HG02970 (cell line): Measurements from ENCODE around the gene KIF25.

ENCODE experiments used
- ATAC-seq: cut with Tn5 transposase; IDR thresholded peaks from one replicate; pipeline ENCODE4 v1.9.1; 2021; ENCODE audit warnings: mild to moderate bottlenecking, moderate library complexity, moderate number of reproducible peaks; ENCODE audit not compliant: unreplicated experiment, low FRiP score

The KIF25 gene

DNA sequence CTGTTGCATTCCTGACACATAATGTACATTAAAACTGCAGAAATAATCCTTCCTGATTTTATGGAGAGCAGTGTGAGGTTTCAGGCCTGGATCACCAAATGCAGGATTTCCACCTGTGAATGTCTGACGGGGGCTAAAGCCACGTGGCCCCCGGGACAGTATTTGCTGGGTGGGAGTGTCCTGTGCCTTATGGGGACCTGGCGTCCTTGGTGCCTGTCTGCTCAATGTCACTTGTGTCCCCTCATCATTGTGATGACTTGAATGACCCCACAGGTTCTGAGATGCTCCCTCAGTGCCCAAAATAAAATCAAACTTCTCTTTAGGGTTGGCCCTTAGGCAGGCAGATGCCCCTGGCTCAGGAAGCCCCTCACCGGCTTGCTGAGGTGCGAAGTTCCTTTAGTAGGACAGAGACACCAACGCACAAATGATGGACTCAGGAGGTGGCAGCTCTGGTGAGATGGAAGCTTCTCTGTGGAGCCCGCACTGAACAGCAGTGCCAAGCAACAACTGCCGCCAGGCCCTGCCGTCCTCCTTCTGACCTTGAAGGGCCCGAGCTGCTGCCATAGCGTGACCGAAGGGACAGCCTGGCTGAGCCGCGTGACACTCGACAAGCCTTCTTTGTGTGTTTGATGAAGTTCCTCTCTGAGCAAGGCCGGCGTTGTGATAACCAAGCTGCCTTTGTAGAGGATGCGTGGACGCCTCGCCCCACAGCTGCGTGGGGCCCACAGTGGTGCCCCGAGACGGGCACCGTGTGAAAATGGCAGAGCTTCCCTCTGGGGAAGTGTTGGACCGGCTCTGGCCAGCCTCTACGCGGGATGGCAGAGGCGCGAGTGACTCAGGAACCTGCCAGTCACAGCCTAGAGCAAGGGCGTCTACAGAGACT, 50.6 kb downstream of the KIF25 start:
- no peak for ATAC-seq

DNA sequence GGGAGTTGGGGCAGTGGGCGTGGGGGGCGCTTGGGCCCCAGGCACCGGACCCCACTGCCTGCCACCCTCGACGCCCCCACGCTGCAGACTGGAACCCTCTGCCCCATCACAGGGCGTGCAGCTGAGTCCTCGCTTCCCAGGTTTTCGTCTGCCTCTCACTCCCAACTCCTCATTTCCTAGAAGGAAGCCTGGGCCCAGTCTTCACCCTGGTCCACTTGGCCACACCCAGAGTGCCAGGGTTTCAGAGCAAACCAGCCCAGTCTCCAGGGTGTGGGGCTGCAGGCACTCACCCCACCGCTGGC, 51.2 kb downstream of the KIF25 start:
- ATAC-seq = no peak

DNA sequence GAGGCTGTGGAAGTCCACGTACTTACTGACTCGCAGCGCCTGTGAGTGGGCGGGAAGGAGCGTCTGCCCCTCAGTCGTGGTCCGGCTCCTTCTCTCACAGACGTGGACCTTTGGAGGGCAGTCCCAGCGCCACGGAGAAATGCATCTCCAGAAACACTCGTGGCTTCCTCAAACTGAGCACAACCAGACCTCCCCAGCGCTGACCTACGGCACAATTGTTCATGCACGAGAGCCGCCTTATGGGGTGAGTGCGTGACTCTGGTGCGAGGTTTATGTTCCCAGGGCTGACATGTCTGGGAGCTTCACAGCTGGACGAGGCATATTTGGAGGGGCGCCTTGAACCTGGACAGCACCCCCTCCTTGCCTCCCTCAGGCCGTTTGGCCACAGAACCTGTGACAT, 51.8 kb downstream of the KIF25 start:
- no peak for ATAC-seq

DNA sequence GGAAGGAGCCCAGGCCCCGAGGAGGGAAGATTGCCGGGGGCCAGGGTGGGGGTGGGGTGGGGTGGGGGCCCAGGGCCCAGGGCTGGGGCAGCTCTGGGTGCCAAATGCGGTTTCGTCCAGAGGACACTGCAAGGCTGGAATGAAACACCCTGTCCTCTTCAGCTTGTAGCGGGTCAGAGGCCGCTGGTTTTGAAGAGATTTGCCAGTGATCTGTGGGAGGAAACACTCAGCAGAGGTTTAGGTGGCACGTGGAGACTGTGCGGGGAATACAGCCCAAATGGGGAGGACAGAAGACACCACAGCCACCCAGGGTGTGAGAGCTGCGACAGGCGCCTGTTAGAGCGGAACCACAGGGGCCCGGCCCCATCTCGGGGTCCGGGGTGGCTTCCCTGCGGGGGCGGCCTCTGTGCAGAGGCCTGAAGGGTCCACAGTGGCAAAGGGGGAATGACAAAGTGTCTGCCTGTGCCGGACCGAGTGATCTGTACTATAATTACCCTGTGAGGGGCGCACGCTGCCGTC, 52.3 kb downstream of the KIF25 start:
- ATAC-seq = no peak

DNA sequence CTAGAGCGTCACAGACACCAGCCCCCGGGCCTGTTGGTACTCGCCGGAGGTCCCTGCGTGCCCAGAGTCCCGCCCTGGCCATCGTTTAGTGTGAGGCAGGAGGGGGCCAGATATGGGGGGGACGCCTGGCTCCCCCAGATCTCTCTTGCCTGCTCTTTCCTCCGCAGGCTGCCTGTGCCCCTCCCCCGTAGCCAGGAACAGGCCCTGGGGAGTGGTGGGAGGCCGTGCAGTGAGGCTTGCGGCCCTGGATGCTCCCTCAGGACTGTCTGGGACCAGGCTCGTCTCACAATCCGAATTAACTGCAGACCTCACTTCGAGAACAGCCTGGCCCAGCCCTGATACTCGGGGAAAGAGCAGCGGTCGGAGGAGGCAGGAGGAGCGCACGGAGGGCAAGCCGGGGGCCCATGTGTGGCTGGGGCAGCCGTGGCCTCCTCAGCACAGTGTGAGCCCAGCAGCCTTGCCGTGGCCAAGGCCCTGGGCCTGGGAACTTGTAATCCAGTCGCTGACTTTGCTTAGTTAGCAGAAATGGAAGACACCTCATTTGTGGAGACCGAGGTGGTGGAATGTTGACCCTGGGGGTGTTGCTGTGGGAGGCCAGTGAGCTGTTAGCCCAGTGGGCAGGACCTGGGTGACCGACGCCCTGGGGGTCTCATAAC, 52.9 kb downstream of the KIF25 start:
- ATAC-seq = no peak

DNA sequence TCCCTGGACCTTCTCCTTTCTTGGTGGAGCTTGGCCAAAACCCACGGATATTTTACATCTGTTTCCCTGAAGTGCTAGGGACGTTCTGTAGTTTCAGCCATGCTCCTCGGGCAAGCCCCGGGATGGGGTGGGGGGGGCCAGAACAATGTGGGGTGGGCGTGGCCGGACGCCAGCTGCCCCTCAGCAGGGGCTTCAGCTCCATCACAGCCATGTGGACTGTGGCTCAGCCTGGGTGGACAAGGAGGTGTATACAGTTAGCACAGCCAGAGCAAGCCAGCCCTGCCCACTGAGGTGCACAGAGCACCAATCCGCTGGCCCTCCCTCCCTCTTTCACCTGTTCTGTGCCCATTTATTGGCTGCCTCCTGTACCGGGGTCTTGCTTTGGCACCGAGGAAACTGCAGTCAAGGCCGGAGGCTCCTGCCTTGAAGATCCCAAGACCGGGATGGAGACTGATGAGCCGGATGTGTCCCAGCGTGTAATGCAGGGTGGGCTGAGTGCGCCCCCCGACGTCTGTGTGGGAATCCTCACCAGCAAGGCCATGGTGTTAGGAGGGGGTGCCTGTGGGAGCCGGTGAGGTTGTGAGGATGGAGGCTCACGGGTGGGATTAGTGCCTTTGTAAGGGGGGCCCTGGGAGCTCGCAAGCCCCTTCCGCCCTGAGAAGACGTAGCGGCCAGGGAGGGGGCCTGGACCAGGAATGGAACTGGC, 53.6 kb downstream of the KIF25 start:
- ATAC-seq = no peak

DNA sequence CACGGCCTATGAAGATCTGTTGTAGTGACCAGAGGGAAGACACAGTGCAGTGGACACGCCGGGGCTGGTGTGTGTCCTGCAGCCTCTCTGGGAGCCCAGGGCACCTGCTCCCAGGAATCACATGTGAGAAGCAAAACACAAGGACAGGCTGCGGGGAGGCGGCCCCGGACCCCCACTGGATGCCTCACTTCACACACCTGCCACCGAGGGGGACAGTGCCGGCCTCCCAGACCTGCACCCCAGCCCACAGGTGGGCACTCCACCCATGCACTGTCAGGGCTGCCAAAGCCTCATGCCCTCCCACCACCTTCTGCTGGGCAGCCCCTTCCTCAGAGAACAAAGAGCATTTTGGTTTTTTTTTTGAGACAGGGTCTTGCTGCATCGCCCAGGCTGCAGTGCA, 54.2 kb downstream of the KIF25 start:
- no peak for ATAC-seq

DNA sequence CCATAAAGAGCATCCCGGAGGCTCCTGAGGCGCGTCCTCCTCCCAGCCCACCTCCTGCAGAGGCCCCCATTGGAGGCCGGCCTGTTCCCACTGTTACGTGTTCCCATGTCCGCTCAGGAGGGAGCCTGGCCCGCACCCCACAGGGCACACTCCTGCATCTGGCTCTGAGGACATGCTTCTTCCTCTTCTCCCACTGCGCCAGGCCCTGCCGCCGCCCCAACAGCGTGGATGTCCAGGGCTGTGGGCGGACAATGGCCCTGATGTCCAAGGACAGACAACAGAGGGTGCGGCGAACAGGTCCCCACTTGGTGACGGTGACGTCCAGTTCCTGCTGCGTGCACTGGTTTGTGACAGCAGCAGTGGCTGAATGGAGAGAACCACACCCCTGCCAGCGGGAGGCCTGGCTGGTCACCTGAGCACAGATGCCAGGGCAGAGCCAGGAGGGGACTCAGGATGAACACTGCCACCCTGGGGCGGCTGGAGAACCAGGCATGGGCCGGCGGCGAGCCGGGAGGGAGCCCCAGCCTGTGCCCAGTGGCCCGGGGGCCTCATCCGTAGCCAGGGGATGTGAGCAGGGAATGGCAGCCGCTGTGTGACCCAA, 54.9 kb downstream of the KIF25 start:
- no peak for ATAC-seq

DNA sequence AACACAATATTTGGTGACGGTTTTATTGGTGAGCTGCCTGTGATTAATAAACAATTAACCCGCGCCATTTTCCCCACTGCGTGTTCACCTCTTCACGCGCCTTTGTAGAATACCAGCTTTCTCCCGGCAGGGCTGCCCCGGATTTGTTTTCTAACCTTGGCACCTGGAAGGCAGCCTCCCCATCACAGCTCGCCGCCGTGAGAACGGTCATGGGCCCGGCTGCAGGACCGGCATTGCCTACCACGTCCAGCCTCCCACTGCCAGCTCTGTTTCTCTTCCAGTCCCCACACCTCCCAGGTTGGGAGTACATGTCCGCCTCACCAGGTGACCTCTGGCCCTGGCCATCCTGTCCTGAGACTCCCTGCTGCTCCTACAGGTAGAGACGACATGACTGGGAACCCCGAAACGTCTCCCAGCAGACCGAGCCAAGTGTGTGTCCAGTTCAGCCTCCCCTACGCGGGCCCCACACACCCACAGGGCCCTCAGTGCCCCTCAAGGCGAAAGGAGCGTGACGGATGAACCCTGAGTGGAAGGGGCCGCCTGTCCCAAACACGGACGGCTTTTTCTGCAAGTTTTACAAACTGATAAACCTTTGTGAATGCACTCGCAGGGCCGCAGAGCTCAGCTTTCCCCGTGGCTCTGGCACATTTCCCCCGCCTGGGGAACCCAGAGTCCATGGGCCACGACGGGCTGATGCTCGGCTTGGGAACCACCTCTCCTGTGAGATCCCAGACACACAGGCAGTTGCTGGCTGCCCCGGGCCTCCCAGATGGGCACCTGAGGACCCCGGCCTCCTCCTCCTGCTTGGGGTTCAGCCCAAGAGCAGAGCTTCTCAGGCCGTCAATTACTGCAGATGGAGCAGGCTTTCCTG, 55.9 kb downstream of the KIF25 start:
- no peak for ATAC-seq

DNA sequence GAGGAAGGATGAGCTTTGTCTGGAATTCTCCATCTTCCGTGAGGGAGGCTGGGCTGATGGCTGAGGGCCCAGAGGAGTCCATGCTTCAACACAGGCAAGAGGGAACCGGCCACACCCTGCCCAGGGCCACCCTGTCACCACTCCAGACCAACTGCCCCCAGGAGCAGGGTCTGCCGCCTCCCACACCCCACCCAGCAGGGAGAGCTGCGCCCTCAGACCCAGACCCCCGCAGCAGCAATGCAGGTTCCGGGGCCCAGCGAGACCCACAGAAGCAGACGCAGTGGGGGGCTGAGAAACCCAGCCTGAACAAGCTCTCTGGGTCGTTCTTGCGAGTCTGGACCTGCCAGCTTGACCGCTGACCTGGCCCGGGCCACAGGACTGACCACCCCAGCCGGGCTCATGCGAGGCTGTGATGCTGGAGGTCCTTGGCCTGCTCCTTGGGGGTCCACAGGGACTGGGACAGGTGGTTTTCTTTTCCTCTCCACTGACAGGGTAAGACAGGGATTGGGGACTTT, 56.5 kb downstream of the KIF25 start:
- ATAC-seq = no peak

DNA sequence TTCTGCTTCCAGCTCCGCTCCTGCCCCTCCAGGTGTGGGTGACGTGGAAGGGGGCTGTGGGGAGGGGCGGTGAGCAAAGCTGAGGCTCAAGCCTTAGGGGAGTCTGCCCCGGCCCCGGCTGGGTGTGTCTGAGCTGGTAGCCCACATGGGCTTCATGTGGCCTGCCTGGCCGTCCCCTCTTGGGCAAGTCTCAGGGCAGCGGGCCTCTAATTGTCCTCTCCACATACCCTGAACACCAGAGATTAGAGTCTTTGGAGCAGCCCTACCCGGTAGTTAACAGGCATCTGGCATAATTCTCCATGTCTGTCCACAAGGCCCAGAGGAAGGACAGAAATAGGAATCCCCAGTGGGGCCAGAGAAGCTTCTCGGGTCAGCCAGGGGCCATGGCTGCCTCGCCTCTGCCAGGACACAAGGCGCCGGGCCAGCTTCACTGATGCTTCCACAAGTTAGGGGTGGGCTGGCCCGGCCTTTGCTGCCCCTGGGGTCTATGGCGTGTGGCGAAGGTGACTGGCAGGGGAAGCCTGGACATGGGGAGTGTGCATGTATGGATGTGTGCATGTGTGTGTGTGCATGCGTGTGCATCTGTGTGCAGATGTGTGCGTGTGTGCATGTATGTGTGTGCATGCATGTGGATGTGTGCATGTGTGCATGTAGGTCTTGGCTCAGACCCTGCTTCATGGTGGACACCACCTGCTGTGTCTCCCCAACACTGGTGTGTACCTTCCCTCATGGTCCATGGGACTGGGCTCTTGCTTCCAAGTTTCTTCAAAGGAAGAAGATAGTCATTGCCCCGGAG, 57.5 kb downstream of the KIF25 start:
- no peak for ATAC-seq

DNA sequence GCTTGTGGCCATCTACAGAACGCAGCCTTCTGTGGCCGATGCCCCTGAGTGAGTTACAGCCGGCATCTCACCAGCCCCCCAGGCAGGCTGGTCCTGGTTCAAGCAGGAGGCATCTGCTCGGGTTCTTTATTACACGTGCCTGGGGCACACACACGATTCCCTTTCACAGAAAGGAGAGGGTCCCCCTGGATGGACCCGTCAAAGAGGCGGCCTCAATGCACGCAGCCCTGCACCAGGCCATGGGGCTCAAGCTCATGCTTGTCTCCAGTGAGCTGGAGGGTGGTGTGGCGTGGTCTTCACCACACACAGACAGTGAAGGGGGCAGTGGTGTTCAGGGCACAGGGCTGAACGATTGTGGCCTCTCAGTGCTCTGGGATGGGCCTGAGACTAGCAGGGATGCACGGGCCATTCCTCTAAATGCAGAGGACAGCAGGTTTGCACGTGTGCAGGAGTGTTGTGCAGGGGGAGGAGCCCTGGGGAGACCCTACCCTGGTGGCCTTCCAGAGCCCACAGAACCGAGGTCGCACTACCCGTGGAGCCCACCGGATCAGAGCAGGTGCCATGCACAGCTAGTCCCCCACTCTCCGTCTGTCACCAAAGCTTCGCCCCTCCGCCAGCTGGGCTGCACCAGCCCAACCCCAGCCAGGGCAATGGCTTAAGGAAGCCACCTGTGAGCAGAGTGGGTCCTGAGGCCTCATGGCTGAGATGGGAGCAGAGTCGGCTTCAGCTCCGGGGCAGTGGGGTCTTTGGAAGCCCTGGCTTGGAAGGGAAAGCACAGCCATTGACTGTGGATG, 58.4 kb downstream of the KIF25 start:
- no peak for ATAC-seq

DNA sequence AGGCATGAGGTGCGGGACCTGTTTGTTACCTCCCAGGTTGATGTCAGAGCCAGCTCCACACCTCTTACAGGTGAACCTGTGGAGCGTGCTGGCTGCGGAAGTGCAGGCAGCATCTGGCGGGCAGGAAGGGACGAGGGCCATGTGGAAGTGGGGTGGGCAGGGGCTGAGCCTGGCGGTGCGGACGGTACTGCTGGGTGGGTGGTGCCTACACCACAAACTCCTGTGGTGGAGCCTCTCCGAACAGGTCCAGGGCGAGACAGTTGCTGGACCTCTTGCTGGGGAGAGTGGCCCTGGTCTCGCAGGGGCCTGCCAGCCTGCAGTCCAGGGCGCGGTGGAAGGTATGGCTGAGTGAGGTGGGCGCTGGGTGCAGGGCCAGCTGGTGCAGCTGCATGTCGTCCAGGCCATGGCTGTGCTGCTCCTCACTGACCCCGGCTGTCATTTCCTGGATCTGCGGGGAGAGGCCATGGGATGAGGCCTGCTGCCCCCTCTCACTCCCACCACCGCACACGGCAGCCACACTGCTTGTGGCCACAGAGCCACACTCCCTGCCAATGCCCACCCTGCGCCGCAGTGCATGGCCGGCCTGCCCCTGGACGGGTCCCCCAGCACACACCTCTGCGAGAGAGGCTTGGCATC, 59.5 kb downstream of the KIF25 start:
- no peak for ATAC-seq

DNA sequence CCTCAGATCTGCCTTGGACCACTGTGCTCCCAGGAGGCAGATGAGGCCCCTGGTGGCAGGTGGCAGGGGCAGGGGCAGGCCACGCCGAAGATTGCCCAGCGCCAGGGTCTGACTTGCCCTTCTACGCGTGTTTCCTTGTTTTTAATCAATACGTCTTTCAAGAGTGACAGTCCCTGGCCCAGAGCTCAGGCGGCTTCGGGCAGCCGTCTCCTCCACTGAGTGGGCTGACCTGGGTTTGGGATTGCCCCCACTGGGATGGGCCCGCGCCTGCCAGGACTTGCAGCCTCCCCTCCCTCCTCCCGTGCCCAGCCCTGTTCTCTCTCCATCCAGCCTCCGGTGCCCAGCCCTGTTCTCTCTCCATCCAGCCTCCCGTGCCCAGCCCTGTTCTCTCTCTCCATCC, 60.4 kb downstream of the KIF25 start:
- no peak for ATAC-seq

DNA sequence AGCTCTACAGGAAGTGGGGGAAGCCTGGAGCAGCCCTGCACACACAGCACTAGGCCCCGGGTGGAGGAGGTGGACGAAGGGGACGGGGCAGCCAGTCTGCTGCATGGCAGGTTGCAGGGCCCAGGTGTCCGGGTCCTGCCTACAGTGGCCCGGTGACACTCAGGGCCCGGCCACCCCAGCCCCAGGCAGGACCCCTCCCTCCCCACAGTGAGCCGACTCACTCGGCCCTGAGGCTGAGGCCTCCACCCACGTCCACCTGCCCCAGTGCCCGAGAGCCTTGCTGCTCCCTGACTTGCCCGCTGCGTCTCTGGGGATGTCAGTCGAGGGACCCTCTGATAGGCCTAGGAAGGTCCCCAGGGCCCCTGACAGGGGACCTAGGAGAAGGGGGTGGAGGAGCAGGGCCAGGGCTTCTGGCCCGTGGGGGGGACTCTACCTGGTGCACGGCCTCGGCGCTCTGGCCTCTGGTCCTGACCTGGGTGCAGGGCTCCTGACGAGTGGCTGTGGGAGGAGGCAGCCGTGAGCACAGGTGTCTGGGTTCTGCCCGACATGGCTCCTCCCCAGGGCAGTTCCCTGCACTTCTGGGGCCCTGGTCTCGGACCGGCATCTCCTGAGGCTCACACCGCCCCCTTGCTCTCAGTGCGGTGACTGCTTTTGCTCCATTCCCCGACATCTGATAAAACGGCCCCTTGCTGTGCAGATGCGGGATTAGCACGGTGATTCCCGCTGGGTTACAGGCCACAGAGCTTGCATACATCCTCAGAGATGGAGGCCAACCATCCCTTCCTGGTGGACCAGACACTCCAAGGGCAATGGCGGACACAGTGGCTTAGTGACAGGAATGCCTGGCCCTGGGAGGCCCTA, 61.5 kb downstream of the KIF25 start:
- no peak for ATAC-seq

DNA sequence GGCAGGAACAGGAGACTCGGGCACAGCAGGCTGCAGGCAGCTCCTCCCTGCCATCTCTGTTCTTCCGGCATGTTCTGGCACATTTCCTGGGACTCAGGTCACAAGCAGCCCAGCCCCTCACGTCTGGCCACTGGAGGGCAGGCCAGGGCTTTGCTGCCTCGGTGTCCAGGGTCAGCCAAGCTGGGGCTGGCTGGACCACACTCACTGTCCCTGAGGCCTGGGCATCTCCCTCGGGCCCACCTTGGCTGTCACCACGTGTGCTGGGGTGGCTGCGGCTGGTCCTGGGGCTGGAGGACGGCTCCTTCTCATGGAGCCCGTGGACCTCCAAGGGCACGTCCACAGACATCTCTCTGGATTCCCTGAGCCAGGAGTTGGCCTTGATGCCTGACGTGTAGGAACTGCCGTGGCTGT, 63.1 kb downstream of the KIF25 start:
- no peak for ATAC-seq
